ENCODE results near the gene DUSP28. TPM values are rescaled to one million over a fixed set of nuclear protein-coding genes. Genes with fewer than 3 reads are reported as not detected.

DUSP28 gene
- total RNA-seq, 4 donors from 2014 or later, result 3.4 to 10.8 (median 6.2) TPM

DNA sequence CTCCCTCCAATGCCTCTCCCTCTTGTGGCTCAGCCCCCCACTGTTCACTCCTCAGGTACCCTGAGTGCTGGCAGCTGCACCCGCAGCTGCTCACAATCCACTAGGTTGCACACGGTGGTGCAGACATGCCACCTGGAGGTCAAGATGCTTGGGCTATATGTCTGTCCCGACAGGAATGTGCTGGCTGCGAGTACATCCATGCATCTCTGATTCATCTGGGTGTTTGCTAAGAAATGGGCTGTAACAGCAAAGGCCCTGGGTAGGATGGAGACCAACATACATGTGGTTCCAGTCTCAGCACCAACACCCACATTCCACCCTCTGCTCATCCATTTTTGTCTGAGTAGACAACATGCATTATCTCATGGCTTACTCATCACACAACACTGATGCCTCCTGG lies 33.6 kb upstream of the DUSP28 start:
- Histone ChIP-seq H3K4me1 (no peaks in the 10 kb centered on the region), H3K27me3 (no peaks in the 10 kb centered on the region), H3K27ac (no peak overlapping the region), H3K4me3 (no peak overlapping the region), H3K36me3 (peaks cover 0 to 19% (median 8%) of the 10 kb centered on the region in 4 donors), H3K9me3 (peaks cover 7 to 18% of the 10 kb centered on the region in 2 donors)
- no peak for DNase-seq
- 100% methylated on average over 3 of the region's 4 CpGs; no CpG with 5 or more reads in 1 of the 2 donors for WGBS, 2 donors (ENCODE audit: low coverage in 1 of 2)
- in situ Hi-C loops (cut with MboI; ENCODE audit: low pct_ligation_motif_present in 1 of 4, low pct_unique_long_range_greater_than_20kb in 1 of 4, low sequenced_read_pairs in 3 of 4), result no loop called here
- TF ChIP-seq POLR2AphosphoS5 (IDR thresholded peaks at IDR 0.05), result no peak
- TF ChIP-seq, protein P1, sequence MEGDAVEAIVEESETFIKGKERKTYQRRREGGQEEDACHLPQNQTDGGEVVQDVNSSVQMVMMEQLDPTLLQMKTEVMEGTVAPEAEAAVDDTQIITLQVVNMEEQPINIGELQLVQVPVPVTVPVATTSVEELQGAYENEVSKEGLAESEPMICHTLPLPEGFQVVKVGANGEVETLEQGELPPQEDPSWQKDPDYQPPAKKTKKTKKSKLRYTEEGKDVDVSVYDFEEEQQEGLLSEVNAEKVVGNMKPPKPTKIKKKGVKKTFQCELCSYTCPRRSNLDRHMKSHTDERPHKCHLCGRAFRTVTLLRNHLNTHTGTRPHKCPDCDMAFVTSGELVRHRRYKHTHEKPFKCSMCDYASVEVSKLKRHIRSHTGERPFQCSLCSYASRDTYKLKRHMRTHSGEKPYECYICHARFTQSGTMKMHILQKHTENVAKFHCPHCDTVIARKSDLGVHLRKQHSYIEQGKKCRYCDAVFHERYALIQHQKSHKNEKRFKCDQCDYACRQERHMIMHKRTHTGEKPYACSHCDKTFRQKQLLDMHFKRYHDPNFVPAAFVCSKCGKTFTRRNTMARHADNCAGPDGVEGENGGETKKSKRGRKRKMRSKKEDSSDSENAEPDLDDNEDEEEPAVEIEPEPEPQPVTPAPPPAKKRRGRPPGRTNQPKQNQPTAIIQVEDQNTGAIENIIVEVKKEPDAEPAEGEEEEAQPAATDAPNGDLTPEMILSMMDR (IDR thresholded peaks at IDR 0.05), result no peak
- TF ChIP-seq POLR2A (IDR thresholded peaks at IDR 0.05), result no peak
- TF ChIP-seq EP300 (IDR thresholded peaks at IDR 0.05; ENCODE audit: low read depth), result no peak
- intact Hi-C loops (cut with DNase I; ENCODE audit: low total_unique reads), result no loop called here

DNA sequence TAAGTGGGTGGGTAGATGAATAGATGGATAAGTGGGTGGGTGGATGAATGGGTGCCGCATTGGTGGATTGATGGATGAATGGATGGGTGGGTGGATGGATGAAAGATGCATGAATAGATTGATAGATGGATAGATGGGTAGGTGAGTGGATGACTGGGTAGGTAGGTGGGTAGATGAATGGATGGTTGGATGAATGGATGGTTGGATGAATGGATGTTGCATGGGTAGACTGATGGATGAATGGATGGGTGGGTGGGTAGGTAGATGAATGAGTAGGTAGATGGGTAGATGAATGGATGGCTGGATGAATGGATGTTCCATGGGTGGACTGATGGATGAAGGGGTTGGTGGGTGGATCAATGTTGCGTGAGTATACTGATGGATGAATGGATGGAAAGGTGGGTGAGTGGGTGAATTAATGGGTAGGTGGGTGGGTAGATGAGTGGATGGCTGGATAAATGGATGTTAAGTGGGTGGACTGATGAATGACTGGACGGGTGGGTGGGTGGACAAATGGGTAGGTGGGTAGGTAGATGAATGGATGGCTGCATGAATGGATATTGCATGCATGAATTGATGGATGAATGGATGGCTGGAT lies 32.9 kb upstream of the DUSP28 start:
- Histone ChIP-seq H3K9me3 (peaks cover 14 to 25% of the 10 kb centered on the region in 2 donors), H3K36me3 (peaks cover 0 to 19% (median 8%) of the 10 kb centered on the region in 4 donors)
- in situ Hi-C loops (cut with MboI; ENCODE audit: low pct_ligation_motif_present in 1 of 4, low pct_unique_long_range_greater_than_20kb in 1 of 4, low sequenced_read_pairs in 3 of 4), result no loop called here

DNA sequence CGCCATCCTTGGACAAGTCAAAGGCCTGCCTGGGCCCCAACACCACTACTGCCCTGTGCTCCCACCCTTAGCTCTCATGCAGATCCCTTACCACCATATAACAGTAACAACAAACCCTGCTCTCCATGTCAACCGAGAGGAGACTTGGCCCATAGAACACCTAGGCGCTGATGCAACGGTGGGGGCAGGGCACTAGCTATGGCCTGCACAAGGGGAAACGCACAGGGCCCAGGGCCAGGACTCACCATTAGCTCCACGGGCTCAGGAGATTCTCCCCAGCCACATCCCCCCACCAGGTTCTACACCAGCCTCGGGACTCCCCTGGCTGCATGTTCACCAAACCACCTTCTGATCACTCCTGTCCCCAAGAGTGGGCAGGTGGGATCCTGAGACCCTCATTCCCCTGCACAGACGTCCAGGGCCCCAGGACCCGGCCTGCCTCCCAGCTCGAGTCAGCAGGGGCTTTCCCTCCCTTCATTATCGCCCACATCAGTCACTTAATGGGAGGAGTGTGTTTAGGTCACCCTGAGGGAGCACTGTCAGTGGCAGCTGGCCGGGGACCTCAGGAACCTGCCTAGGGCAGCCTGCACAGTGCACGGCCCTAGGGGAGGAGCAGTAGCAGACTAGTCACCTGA lies 31.6 kb upstream of the DUSP28 start:
- in situ Hi-C loops (cut with MboI; ENCODE audit: low pct_ligation_motif_present in 1 of 4, low pct_unique_long_range_greater_than_20kb in 1 of 4, low sequenced_read_pairs in 3 of 4) (no loop called here), intact Hi-C loops (cut with DNase I; ENCODE audit: low total_unique reads) (no loop called here)
- WGBS, 2 donors (ENCODE audit: low coverage in 1 of 2), result 93% methylated on average over 12 of the region's 13 CpGs; no CpG with 5 or more reads in 1 of the 2 donors
- H3K4me3 ChIP-seq, result no peak overlapping the region
- peaks cover 24 to 33% of the 10 kb centered on the region in 2 donors for H3K9me3 ChIP-seq
- H3K27me3 ChIP-seq, result no peaks in the 10 kb centered on the region
- DNase-seq, result no peak
- H3K27ac ChIP-seq, result no peak overlapping the region
- H3K4me1 ChIP-seq, result no peaks in the 10 kb centered on the region
- TF ChIP-seq, protein P1 (IDR thresholded peaks at IDR 0.05), result no peak
- TF ChIP-seq POLR2A (IDR thresholded peaks at IDR 0.05) (no peak), EP300 (IDR thresholded peaks at IDR 0.05; ENCODE audit: low read depth) (no peak), POLR2AphosphoS5 (IDR thresholded peaks at IDR 0.05) (no peak)
- H3K36me3 ChIP-seq, result peaks cover 0 to 28% (median 11%) of the 10 kb centered on the region in 4 donors

More for the DNA sequence above, 32.9 kb upstream of the DUSP28 start:
- no peak for DNase-seq
- WGBS, 2 donors (ENCODE audit: low coverage in 1 of 2), result 65 to 82% methylated on average over 2 to 3 of the region's 3 CpGs
- no peak overlapping the region for H3K27ac ChIP-seq
- no peaks in the 10 kb centered on the region for H3K27me3 ChIP-seq
- H3K4me3 ChIP-seq, result no peak overlapping the region
- no peaks in the 10 kb centered on the region for H3K4me1 ChIP-seq
- intact Hi-C loops (cut with DNase I; ENCODE audit: low total_unique reads), result no loop called here
- TF ChIP-seq EP300 (IDR thresholded peaks at IDR 0.05; ENCODE audit: low read depth), result no peak

DNA sequence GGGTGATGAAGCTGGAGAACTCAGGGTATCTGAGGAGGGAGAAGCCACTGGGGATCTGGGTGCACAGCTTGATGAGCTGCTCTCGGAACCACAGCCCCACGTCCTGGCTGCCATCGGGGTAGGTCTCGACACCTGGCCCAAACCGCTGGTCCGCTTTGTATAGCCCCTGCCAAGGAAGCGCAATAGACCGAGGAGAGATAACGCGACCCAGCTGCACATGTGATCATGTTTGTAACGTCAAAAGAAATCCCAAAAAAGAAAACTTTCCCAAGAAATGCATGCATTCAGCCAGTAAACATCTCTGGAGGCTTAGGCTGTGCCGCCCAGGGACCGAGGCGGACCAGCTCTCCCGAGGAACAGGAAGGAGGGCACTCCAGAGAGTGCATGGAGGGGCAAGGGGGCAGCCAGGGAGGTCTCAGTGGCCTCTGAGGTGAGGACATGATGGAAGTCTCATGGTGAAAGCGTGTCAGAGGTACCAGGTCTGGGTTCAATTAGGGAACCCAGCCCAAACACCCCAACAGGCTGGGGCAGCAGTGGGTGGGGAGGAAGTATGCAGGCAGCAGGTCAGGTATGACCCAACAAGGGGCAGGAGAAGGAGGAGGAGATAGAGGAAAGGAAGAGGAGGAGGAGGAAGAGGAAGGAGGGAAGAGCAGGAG lies 30.7 kb upstream of the DUSP28 start:
- H3K27me3 ChIP-seq, result no peaks in the 10 kb centered on the region
- no peak for DNase-seq
- in situ Hi-C loops (cut with MboI; ENCODE audit: low pct_ligation_motif_present in 1 of 4, low pct_unique_long_range_greater_than_20kb in 1 of 4, low sequenced_read_pairs in 3 of 4) (no loop called here), intact Hi-C loops (cut with DNase I; ENCODE audit: low total_unique reads) (no loop called here)
- H3K4me1 ChIP-seq, result no peaks in the 10 kb centered on the region
- H3K9me3 ChIP-seq, result peaks cover 24 to 31% of the 10 kb centered on the region in 2 donors
- 95 to 96% methylated on average over 4 to 16 of the region's 16 CpGs for WGBS, 2 donors (ENCODE audit: low coverage in 1 of 2)
- no peak overlapping the region for H3K4me3 ChIP-seq
- H3K36me3 ChIP-seq, result peaks cover 0 to 19% (median 7%) of the 10 kb centered on the region in 4 donors
- no peak for TF ChIP-seq POLR2AphosphoS5 (IDR thresholded peaks at IDR 0.05)
- no peak for TF ChIP-seq EP300 (IDR thresholded peaks at IDR 0.05; ENCODE audit: low read depth)
- TF ChIP-seq, protein P1 (IDR thresholded peaks at IDR 0.05), result no peak
- TF ChIP-seq POLR2A (IDR thresholded peaks at IDR 0.05), result no peak
- no peak overlapping the region for H3K27ac ChIP-seq

All from transverse colon (tissue), 4 donors.